ENCODE data around the gene CSRP1. TPM values are rescaled to one million over a fixed set of nuclear protein-coding genes. Genes with fewer than 3 reads are reported as not detected.

The CSRP1 gene
- total RNA-seq, 2 experiments from 2014 or later: 46.4 to 89.8 TPM

DNA sequence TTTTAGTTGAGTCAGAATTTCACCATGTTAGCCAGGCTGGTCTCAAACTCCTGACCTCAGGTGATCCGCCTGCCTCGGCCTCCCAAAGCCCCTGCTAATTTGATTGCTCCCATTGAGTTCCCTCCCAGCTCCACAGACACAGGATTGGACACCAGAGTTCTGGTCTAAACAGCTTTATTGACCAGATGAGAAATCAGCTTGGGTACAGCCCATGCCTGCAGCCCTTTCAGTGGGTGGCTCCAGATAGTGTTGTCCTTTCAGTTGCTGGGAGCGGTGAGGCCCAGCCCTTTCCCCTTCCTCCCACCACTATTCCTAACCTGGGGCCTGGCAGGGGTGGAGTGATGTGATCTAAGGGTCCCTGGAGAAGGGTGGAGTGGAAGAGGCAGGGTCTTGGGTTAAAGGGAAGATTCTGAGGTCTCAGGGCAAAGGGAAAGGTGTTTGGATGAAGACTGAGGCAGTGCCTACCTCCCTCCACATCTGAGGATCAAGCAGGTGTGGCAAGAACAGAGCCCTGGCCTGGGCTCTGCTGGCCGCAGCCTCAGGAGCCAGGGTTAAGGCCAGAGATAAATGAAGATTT is 23.5 kb downstream of the CSRP1 start:
- CTCF ChIA-PET (ENCODE audit: unreplicated experiment): interaction anchor here (1.8 to 5.1 kb wide), 3 partner anchors 22 to 29 kb away, joined by 5 to 82 read pairs (median 12); partner anchors contain the start of gene CSRP1
- H3K9me3 ChIP-seq (ENCODE audit: low read length): no peaks in the 10 kb centered on the region
- no peak for DNase-seq (ENCODE audit: low spot score)
- H2AFZ ChIP-seq (ENCODE audit: low read length): no peak overlapping the region
- H3K36me3 ChIP-seq (ENCODE audit: insufficient read depth, low read length): peaks cover 42% of the 10 kb centered on the region
- H4K20me1 ChIP-seq (ENCODE audit: insufficient read depth, low read length): no peaks in the 10 kb centered on the region
- H3K27ac ChIP-seq (ENCODE audit: low read depth, low read length, poor library complexity, severe bottlenecking): no peak overlapping the region
- no peak overlapping the region for H3K4me3 ChIP-seq (ENCODE audit: low read depth, low read length, poor library complexity, severe bottlenecking)
- POLR2A ChIA-PET: interaction anchor here (0.5 to 4.6 kb wide), 4 partner anchors 8 to 201 kb away, joined by 3 to 39 read pairs (median 10); no protein-coding TSS in a partner anchor
- no peaks in the 10 kb centered on the region for H3K79me2 ChIP-seq (ENCODE audit: insufficient read depth, low read depth, low read length)
- intact Hi-C loops (cut with micrococcal nuclease; ENCODE audit: unreplicated experiment): no loop called here
- H3K9me2 ChIP-seq (ENCODE audit: insufficient read depth, low read length): no peaks in the 10 kb centered on the region
- no peak overlapping the region for H3K4me2 ChIP-seq (ENCODE audit: low read length)
- peaks cover 26% of the 10 kb centered on the region for H3K4me1 ChIP-seq (ENCODE audit: insufficient read depth, low read length, poor library complexity, severe bottlenecking)
- TF ChIP-seq, protein P1, sequence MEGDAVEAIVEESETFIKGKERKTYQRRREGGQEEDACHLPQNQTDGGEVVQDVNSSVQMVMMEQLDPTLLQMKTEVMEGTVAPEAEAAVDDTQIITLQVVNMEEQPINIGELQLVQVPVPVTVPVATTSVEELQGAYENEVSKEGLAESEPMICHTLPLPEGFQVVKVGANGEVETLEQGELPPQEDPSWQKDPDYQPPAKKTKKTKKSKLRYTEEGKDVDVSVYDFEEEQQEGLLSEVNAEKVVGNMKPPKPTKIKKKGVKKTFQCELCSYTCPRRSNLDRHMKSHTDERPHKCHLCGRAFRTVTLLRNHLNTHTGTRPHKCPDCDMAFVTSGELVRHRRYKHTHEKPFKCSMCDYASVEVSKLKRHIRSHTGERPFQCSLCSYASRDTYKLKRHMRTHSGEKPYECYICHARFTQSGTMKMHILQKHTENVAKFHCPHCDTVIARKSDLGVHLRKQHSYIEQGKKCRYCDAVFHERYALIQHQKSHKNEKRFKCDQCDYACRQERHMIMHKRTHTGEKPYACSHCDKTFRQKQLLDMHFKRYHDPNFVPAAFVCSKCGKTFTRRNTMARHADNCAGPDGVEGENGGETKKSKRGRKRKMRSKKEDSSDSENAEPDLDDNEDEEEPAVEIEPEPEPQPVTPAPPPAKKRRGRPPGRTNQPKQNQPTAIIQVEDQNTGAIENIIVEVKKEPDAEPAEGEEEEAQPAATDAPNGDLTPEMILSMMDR (conservative IDR thresholded peaks at IDR 0.05; ENCODE audit: low read length): no peak
- no peak for TF ChIP-seq EZH2phosphoT487 (IDR thresholded peaks at IDR 0.05; ENCODE audit: borderline replicate concordance, low read depth, low read length)
- no TSS peak for BruUV-seq (replicated peaks)

DNA sequence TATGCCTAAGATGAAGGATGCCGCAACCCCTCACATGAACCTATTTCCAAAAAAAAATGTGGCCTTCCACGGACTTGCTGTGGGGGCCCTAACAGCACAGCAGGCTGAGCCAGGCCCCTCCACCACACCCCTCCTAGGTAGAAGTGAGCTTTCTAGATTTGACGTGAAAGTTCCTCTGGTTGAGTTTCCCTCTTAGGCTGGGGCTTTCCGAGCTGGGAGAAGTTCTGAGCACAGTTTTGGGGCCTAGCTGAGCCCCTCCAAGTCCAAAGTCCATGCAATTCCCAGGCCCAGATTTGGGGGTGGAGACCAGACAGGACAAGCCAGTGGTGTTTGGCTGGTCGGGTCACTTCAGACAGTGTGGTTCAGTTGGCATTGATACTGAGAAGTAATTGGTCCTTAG is 24.2 kb downstream of the CSRP1 start:
- Histone ChIP-seq H2AFZ (ENCODE audit: low read length) (no peak overlapping the region), H3K4me3 (ENCODE audit: low read depth, low read length, poor library complexity, severe bottlenecking) (no peak overlapping the region), H3K79me2 (ENCODE audit: insufficient read depth, low read depth, low read length) (no peaks in the 10 kb centered on the region), H3K4me2 (ENCODE audit: low read length) (no peak overlapping the region), H3K9me2 (ENCODE audit: insufficient read depth, low read length) (no peaks in the 10 kb centered on the region), H3K36me3 (ENCODE audit: insufficient read depth, low read length) (peaks cover 35% of the 10 kb centered on the region), H3K27ac (ENCODE audit: low read depth, low read length, poor library complexity, severe bottlenecking) (no peak overlapping the region), H4K20me1 (ENCODE audit: insufficient read depth, low read length) (no peaks in the 10 kb centered on the region), H3K9me3 (ENCODE audit: low read length) (no peaks in the 10 kb centered on the region), H3K4me1 (ENCODE audit: insufficient read depth, low read length, poor library complexity, severe bottlenecking) (peaks cover 26% of the 10 kb centered on the region)
- DNase-seq (ENCODE audit: low spot score): no peak
- intact Hi-C loops (cut with micrococcal nuclease; ENCODE audit: unreplicated experiment): loop anchor here (1.0 kb wide), 3 partner anchors 31 to 222 kb away; no protein-coding TSS in a partner anchor
- BruUV-seq (replicated peaks): no TSS peak
- ChIA-PET POLR2A (interaction anchor here (0.5 to 4.6 kb wide), 6 partner anchors 9 to 258 kb away, joined by 3 to 39 read pairs (median 5); no protein-coding TSS in a partner anchor), CTCF (ENCODE audit: unreplicated experiment) (interaction anchor here (1.4 to 5.1 kb wide), 4 partner anchors 22 to 47 kb away, joined by 5 to 82 read pairs (median 10); partner anchors contain the start of gene CSRP1)
- TF ChIP-seq, protein P1 (conservative IDR thresholded peaks at IDR 0.05; ENCODE audit: low read length): no peak
- no peak for TF ChIP-seq EZH2phosphoT487 (IDR thresholded peaks at IDR 0.05; ENCODE audit: borderline replicate concordance, low read depth, low read length)
